MM.1S (cell line): ENCODE measurements around the gene DENND2A.

Experiments
- DNase-seq: peaks from one replicate; pipeline ENCODE4 v3.0.0-alpha.2; 2015
- H2AFZ ChIP-seq: fragments of 300-600 bp; sonication (generic); 2 replicates; pipeline ENCODE4 v1.6.0; 2016; ENCODE audit warnings: antibody characterized with exemption, low read length
- H3F3A ChIP-seq: fragments of 300-600 bp; sonication (generic); 2 replicates; pipeline ENCODE4 v1.6.1; 2016; ENCODE audit warnings: mild to moderate bottlenecking, antibody characterized with exemption, low read length, moderate library complexity, mixed read lengths; ENCODE audit not compliant: insufficient read depth
- H3K27ac ChIP-seq: fragments of 300-600 bp; sonication (generic); 2 replicates; pipeline ENCODE4 v1.5.1; 2016; ENCODE audit warnings: mild to moderate bottlenecking, low read length
- H3K27me3 ChIP-seq: fragments of 300-600 bp; sonication (generic); replicated peaks from 2 replicates; pipeline ENCODE4 v1.6.0; 2016; ENCODE audit warnings: low read length; ENCODE audit not compliant: insufficient read depth
- H3K36me3 ChIP-seq: fragments of 300-600 bp; sonication (generic); replicated peaks from 2 replicates; pipeline ENCODE4 v1.6.1; 2016; ENCODE audit warnings: mild to moderate bottlenecking, low read length, mixed read lengths; ENCODE audit not compliant: insufficient read depth
- H3K4me1 ChIP-seq: fragments of 300-600 bp; sonication (generic); 2 replicates; pipeline ENCODE4 v1.6.1; 2016; ENCODE audit warnings: low read length, mixed read lengths
- H3K4me2 ChIP-seq: fragments of 300-600 bp; sonication (generic); 2 replicates; pipeline ENCODE4 v1.6.0; 2016; ENCODE audit warnings: low read depth, low read length
- H3K4me3 ChIP-seq: fragments of 300-600 bp; sonication (generic); 2 replicates; pipeline ENCODE4 v1.5.1; 2016; ENCODE audit warnings: low read length, mixed read lengths
- H3K79me2 ChIP-seq: fragments of 300-600 bp; sonication (generic); 2 replicates; pipeline ENCODE4 v1.6.1; 2016; ENCODE audit warnings: mixed run types, low read length, mixed read lengths
- H3K9ac ChIP-seq: fragments of 300-600 bp; sonication (generic); 2 replicates; pipeline ENCODE4 v1.6.1; 2016; ENCODE audit warnings: low read length, mixed read lengths
- H3K9me2 ChIP-seq: fragments of 300-600 bp; sonication (generic); replicated peaks from 2 replicates; pipeline ENCODE4 v1.6.1; 2016; ENCODE audit warnings: mild to moderate bottlenecking, low read length, mixed read lengths; ENCODE audit not compliant: insufficient read depth
- H3K9me3 ChIP-seq: fragments of 300-600 bp; sonication (generic); replicated peaks from 2 replicates; pipeline ENCODE4 v1.6.1; 2016; ENCODE audit warnings: mild to moderate bottlenecking, low read length, mixed read lengths; ENCODE audit not compliant: insufficient read depth
- H4K20me1 ChIP-seq: fragments of 300-600 bp; sonication (generic); 2 replicates; pipeline ENCODE4 v1.6.1; 2016; ENCODE audit warnings: mild to moderate bottlenecking, low read length, moderate library complexity, mixed read lengths; ENCODE audit not compliant: insufficient read depth
- EZH2 ChIP-seq: fragments of 300-600 bp; sonication (generic); optimal IDR thresholded peaks from 2 replicates; pipeline ENCODE3; 2017; ENCODE audit warnings: low read depth, mild to moderate bottlenecking, antibody characterized with exemption, low read length, mixed read lengths
- EZH2phosphoT487 ChIP-seq: fragments of 300-600 bp; sonication (generic); IDR thresholded peaks from 2 replicates; pipeline ENCODE4 v1.6.1; 2018; ENCODE audit warnings: antibody characterized with exemption, low read length
- TF ChIP-seq, protein P1 (sequence below): fragments of 300-600 bp; sonication (generic); IDR thresholded peaks from 2 replicates; pipeline ENCODE4 v1.5.1; 2016; ENCODE audit warnings: antibody characterized with exemption, low read length, mixed read lengths

Gene DENND2A

DNA sequence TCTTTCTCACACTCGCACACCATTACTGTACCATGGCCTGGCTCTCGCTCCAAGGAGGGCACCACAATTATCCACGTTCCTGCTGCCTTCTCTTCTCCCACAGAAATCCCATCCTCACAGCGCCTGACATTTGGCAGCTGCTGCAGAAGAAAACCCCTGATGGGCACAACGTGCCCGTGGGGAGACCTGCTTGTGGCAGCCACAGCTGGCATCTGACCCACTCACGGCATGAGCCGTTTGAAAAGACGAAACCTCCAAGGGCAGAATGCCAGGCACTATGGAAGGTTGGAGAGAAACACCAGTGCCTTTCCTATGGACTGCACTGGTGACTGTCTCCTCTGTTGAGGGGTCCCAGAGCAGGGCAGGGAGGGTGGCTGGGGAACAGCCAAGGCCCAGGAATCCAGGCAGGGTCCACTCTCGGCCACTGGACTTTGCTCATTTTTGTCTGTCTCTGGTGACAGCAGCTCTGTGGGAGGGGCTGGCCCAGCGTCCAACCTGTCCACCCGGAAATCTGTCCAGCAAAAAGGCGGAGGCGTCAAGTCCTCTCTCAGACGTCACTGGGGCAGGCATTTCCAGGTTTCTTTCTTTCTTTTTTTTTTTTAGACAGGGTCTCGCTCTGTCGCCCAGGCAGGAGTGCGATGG is 100.4 kb downstream of the DENND2A start:
- no peak overlapping the region for H3K27ac ChIP-seq
- no peak overlapping the region for H3K4me3 ChIP-seq
- DNase-seq = no peak
- H4K20me1 ChIP-seq = no peaks in the 10 kb centered on the region
- no peaks in the 10 kb centered on the region for H3K4me1 ChIP-seq
- H3K9me3 ChIP-seq = no peaks in the 10 kb centered on the region
- no peaks in the 10 kb centered on the region for H3F3A ChIP-seq
- no peaks in the 10 kb centered on the region for H3K36me3 ChIP-seq
- 0 out of 2 replicates have a peak, but pooled peaks cover 9% of the 10 kb centered on the region for H3K27me3 ChIP-seq
- TF ChIP-seq, protein P1, sequence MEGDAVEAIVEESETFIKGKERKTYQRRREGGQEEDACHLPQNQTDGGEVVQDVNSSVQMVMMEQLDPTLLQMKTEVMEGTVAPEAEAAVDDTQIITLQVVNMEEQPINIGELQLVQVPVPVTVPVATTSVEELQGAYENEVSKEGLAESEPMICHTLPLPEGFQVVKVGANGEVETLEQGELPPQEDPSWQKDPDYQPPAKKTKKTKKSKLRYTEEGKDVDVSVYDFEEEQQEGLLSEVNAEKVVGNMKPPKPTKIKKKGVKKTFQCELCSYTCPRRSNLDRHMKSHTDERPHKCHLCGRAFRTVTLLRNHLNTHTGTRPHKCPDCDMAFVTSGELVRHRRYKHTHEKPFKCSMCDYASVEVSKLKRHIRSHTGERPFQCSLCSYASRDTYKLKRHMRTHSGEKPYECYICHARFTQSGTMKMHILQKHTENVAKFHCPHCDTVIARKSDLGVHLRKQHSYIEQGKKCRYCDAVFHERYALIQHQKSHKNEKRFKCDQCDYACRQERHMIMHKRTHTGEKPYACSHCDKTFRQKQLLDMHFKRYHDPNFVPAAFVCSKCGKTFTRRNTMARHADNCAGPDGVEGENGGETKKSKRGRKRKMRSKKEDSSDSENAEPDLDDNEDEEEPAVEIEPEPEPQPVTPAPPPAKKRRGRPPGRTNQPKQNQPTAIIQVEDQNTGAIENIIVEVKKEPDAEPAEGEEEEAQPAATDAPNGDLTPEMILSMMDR = no peak
- TF ChIP-seq EZH2 (no peak), EZH2phosphoT487 (no peak)
- H2AFZ ChIP-seq = no peak overlapping the region
- no peak overlapping the region for H3K9ac ChIP-seq
- no peaks in the 10 kb centered on the region for H3K9me2 ChIP-seq
- H3K4me2 ChIP-seq = no peak overlapping the region
- no peaks in the 10 kb centered on the region for H3K79me2 ChIP-seq

DNA sequence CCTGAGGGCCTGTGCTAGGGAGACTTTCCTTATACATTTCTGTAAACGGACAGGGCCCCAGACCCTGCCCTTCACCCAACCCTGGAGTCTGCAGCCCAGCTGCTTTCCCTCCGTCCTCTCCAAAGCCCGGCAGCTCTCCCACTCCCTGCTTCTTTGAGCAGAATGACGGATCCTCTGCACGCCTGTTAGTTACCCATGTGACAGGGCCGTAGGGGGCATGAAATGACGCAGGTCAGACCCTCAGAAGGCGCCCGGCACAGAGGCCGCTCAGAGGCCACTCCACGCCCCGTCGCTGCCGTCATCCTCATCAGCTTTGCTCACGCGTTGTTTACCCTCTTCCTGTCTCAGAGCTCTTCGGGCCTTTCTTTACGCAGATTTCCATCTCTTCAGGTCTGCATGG is 101.2 kb downstream of the DENND2A start:
- Histone ChIP-seq H3K27me3 (0 out of 2 replicates have a peak, but pooled peaks cover 9% of the 10 kb centered on the region), H3K9me3 (no peaks in the 10 kb centered on the region), H3K4me3 (no peak overlapping the region), H3K9ac (no peak overlapping the region), H3K27ac (no peak overlapping the region), H3F3A (no peaks in the 10 kb centered on the region), H3K9me2 (no peaks in the 10 kb centered on the region), H3K36me3 (no peaks in the 10 kb centered on the region), H3K79me2 (no peaks in the 10 kb centered on the region), H2AFZ (no peak overlapping the region), H4K20me1 (no peaks in the 10 kb centered on the region), H3K4me2 (no peak overlapping the region), H3K4me1 (no peaks in the 10 kb centered on the region)
- TF ChIP-seq, protein P1 = no peak
- TF ChIP-seq EZH2 = no peak
- no peak for TF ChIP-seq EZH2phosphoT487
- no peak for DNase-seq

DNA sequence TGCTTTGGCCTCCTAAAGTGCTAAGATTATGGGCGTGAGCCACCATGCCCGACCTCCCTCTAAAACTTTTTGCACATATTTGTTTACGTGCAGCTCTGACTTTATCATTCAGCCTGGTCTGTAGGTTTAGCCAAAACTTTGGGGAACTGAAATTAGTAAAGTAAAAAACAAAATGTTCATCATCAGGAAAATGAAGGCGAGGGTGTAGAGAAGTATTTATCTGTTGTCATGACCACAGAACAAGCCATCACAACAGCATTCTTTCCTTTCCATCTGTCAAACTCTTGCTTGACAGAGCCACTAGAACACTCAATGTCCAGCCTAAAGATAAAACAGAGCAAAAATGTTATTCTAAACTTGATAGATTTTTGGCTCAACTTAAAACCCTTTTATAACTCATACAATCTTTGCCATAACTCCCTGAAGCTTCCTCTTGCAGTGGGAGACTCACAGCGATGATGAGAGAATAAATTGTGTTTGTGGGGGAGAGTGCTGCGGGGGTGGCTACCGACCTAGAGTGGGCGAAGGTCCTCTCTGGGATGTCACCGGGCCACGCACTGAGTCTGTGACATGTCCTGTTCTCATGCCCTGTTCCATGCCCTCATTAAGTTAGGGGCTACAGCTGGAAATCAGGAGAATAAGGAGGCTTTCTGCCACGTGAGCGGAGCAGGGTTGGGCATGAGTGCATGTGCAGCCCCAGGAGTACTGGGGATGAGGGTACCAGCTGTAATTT is 102.7 kb downstream of the DENND2A start:
- no peaks in the 10 kb centered on the region for H3K36me3 ChIP-seq
- no peaks in the 10 kb centered on the region for H3K9me2 ChIP-seq
- H3K79me2 ChIP-seq = no peaks in the 10 kb centered on the region
- no peak overlapping the region for H3K9ac ChIP-seq
- H4K20me1 ChIP-seq = no peaks in the 10 kb centered on the region
- no peak overlapping the region for H2AFZ ChIP-seq
- H3K4me2 ChIP-seq = no peak overlapping the region
- no peak overlapping the region for H3K4me3 ChIP-seq
- no peak overlapping the region for H3K27ac ChIP-seq
- no peaks in the 10 kb centered on the region for H3F3A ChIP-seq
- H3K27me3 ChIP-seq = 0 out of 2 replicates have a peak, but pooled peaks cover 9% of the 10 kb centered on the region
- TF ChIP-seq EZH2 = no peak
- TF ChIP-seq, protein P1 = no peak
- TF ChIP-seq EZH2phosphoT487 = no peak
- no peak for DNase-seq
- H3K4me1 ChIP-seq = no peaks in the 10 kb centered on the region
- no peaks in the 10 kb centered on the region for H3K9me3 ChIP-seq
